Neutrophil (primary cell): Measurements from ENCODE around the gene FCN1.

Source experiments
- H3K27ac ChIP-seq: fragments of 200-600 bp; sonication (generic); 2 replicates; pipeline ENCODE4 v1.5.1; 2016; ENCODE audit warnings: mild to moderate bottlenecking, moderate library complexity
- H3K27me3 ChIP-seq: fragments of 200-600 bp; sonication (generic); 2 replicates; pipeline ENCODE4 v1.6.0; 2016; ENCODE audit warnings: mild to moderate bottlenecking
- H3K36me3 ChIP-seq: fragments of 200-600 bp; sonication (generic); 2 replicates; pipeline ENCODE4 v1.5.1; 2017
- H3K4me1 ChIP-seq, 2 experiments: fragments of 200-600 bp in 1 of 2; sonication (generic) in 1 of 2; 1 replicate in 1 of 2; 2 replicates in 1 of 2; pipeline versions ENCODE4 v1.5.1 to v1.6.1; 2013 to 2016; ENCODE audit warnings: low read depth in 1 of 2, low read length in 1 of 2, mild to moderate bottlenecking in 1 of 2, moderate library complexity in 1 of 2; ENCODE audit not compliant: control insufficient read depth in 1 of 2, insufficient read depth in 1 of 2
- H3K4me3 ChIP-seq, 2 experiments: fragments of 200-600 bp in 1 of 2; sonication (generic) in 1 of 2; 1 replicate in 1 of 2; 2 replicates in 1 of 2; pipeline ENCODE4 v1.5.1; 2013 to 2016; ENCODE audit warnings: low read depth in 1 of 2, low read length in 1 of 2, mild to moderate bottlenecking in 1 of 2, moderate library complexity in 1 of 2
- H3K9me3 ChIP-seq: fragments of 200-600 bp; sonication (generic); 2 replicates; pipeline ENCODE4 v1.5.1; 2016
- CTCF ChIP-seq: fragments of 200-600 bp; sonication (generic); IDR thresholded peaks from 2 replicates; pipeline ENCODE4 v1.5.1; 2016; ENCODE audit warnings: antibody characterized with exemption

FCN1 gene

GRCh38 chr9:134914501-134914834, 3.2 kb downstream of the FCN1 start:
- TF ChIP-seq CTCF: no peak
- H3K4me3 ChIP-seq: peak overlapping the region; percentile 79 to 95
- peaks cover 63 to 81% of the 10 kb centered on the region in 2 experiments for H3K4me1 ChIP-seq
- H3K9me3 ChIP-seq: no peaks in the 10 kb centered on the region
- H3K27me3 ChIP-seq: no peaks in the 10 kb centered on the region
- peak overlapping the region; percentile 95 for H3K27ac ChIP-seq
- peaks cover 64% of the 10 kb centered on the region for H3K36me3 ChIP-seq

GRCh38 chr9:134913713-134914500, 3.8 kb downstream of the FCN1 start:
- H3K4me1 ChIP-seq: peaks cover 57 to 75% of the 10 kb centered on the region in 2 experiments
- no peaks in the 10 kb centered on the region for H3K9me3 ChIP-seq
- no peaks in the 10 kb centered on the region for H3K27me3 ChIP-seq
- TF ChIP-seq CTCF: no peak
- H3K36me3 ChIP-seq: peaks cover 70% of the 10 kb centered on the region
- peak overlapping the region; percentile 95 for H3K27ac ChIP-seq
- H3K4me3 ChIP-seq: peak overlapping the region; percentile 79 to 95

GRCh38 chr9:134913041-134913712, 4.5 kb downstream of the FCN1 start:
- TF ChIP-seq CTCF: no peak
- H3K4me3 ChIP-seq: no peak overlapping the region
- no peaks in the 10 kb centered on the region for H3K27me3 ChIP-seq
- no peaks in the 10 kb centered on the region for H3K9me3 ChIP-seq
- H3K4me1 ChIP-seq: peaks cover 50 to 68% of the 10 kb centered on the region in 2 experiments
- peaks cover 77% of the 10 kb centered on the region for H3K36me3 ChIP-seq
- H3K27ac ChIP-seq: peak overlapping the region; percentile 95

GRCh38 chr9:134912126-134912840, 5.4 kb downstream of the FCN1 start:
- H3K9me3 ChIP-seq: no peaks in the 10 kb centered on the region
- no peaks in the 10 kb centered on the region for H3K27me3 ChIP-seq
- H3K4me1 ChIP-seq: peaks cover 44 to 59% of the 10 kb centered on the region in 2 experiments
- no peak for TF ChIP-seq CTCF
- H3K27ac ChIP-seq: peak overlapping the region; percentile 95
- peaks cover 78% of the 10 kb centered on the region for H3K36me3 ChIP-seq
- no peak overlapping the region for H3K4me3 ChIP-seq

- no peak for TF ChIP-seq CTCF
These were observed 7.9 kb downstream of the FCN1 start for GRCh38 chr9:134909511-134910481.

More at GRCh38 chr9:134909511-134910481, 7.9 kb downstream of the FCN1 start:
- no peaks in the 10 kb centered on the region for H3K9me3 ChIP-seq
- H3K4me3 ChIP-seq: no peak overlapping the region
- H3K4me1 ChIP-seq: peaks cover 27 to 37% of the 10 kb centered on the region in 2 experiments
- H3K36me3 ChIP-seq: peaks cover 67% of the 10 kb centered on the region
- H3K27ac ChIP-seq: peak overlapping the region; percentile 95
- H3K27me3 ChIP-seq: no peaks in the 10 kb centered on the region
